Measurements from ENCODE around the gene ITGA5.

- no peak for TF ChIP-seq CTCF (IDR thresholded peaks at IDR 0.05; ENCODE audit: insufficient read depth, low read depth, low read length)
- no peak for TF ChIP-seq EZH2 (IDR thresholded peaks at IDR 0.05; ENCODE audit: insufficient read depth, low read length)
Measured at GRCh38 chr12:54419088-54419887, at the start of gene ITGA5.
